MM.1S (cell line): ENCODE results near the gene FPGS.

Experiments used
- EZH2phosphoT487 ChIP-seq: fragments of 300-600 bp; sonication (generic); IDR thresholded peaks from 2 replicates; pipeline ENCODE4 v1.6.1; 2018; ENCODE audit warnings: antibody characterized with exemption, low read length
- TF ChIP-seq, protein P1 (sequence below): fragments of 300-600 bp; sonication (generic); IDR thresholded peaks from 2 replicates; pipeline ENCODE4 v1.5.1; 2016; ENCODE audit warnings: antibody characterized with exemption, low read length, mixed read lengths

- TF ChIP-seq, protein P1, sequence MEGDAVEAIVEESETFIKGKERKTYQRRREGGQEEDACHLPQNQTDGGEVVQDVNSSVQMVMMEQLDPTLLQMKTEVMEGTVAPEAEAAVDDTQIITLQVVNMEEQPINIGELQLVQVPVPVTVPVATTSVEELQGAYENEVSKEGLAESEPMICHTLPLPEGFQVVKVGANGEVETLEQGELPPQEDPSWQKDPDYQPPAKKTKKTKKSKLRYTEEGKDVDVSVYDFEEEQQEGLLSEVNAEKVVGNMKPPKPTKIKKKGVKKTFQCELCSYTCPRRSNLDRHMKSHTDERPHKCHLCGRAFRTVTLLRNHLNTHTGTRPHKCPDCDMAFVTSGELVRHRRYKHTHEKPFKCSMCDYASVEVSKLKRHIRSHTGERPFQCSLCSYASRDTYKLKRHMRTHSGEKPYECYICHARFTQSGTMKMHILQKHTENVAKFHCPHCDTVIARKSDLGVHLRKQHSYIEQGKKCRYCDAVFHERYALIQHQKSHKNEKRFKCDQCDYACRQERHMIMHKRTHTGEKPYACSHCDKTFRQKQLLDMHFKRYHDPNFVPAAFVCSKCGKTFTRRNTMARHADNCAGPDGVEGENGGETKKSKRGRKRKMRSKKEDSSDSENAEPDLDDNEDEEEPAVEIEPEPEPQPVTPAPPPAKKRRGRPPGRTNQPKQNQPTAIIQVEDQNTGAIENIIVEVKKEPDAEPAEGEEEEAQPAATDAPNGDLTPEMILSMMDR, result no peak
- no peak for TF ChIP-seq EZH2phosphoT487
Measured at GRCh38 chr9:127779136-127779981, 23.3 kb upstream of the FPGS start.
